DOHH2 (cell line): ENCODE measurements around the gene TXNDC2.

Experiments used
- EZH2phosphoT487 ChIP-seq: fragments of 200-600 bp; sonication (generic); IDR thresholded peaks from 2 replicates; pipeline ENCODE4 v1.6.1; 2017; ENCODE audit warnings: borderline replicate concordance, mild to moderate bottlenecking, antibody characterized with exemption, low read length, moderate library complexity, mixed read lengths
- TF ChIP-seq, protein P1 (sequence below): fragments of 200-600 bp; sonication (generic); IDR thresholded peaks from one replicate; pipeline ENCODE4 v1.5.1; 2014; ENCODE audit warnings: antibody characterized with exemption, mild to moderate bottlenecking, low read depth, low read length; ENCODE audit not compliant: poor library complexity, severe bottlenecking

DNA sequence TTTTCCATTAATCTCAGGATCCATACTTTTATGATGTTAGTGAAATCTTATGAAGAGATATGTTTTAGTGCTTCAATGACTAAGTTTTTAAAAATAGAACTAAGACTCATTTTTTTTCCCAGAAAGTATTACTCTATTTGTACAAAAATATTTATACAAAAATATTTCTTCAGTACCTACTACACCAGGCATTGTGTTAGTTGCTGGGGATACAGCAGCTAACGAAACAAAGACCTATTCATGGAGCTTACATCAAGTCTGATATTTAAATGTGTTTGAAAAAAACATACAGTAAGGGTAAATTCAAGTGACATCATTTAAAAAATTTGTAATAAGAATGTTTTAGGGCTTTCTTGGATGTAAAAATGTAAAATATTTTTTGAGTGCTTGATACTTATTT is 39.6 kb downstream of the TXNDC2 start:
- TF ChIP-seq, protein P1, sequence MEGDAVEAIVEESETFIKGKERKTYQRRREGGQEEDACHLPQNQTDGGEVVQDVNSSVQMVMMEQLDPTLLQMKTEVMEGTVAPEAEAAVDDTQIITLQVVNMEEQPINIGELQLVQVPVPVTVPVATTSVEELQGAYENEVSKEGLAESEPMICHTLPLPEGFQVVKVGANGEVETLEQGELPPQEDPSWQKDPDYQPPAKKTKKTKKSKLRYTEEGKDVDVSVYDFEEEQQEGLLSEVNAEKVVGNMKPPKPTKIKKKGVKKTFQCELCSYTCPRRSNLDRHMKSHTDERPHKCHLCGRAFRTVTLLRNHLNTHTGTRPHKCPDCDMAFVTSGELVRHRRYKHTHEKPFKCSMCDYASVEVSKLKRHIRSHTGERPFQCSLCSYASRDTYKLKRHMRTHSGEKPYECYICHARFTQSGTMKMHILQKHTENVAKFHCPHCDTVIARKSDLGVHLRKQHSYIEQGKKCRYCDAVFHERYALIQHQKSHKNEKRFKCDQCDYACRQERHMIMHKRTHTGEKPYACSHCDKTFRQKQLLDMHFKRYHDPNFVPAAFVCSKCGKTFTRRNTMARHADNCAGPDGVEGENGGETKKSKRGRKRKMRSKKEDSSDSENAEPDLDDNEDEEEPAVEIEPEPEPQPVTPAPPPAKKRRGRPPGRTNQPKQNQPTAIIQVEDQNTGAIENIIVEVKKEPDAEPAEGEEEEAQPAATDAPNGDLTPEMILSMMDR = no peak
- TF ChIP-seq EZH2phosphoT487 = no peak
